ENCODE results near the gene KY.

GRCh38 chr3:134697830-134698689 lies 47.2 kb upstream of the KY start:
- TF ChIP-seq CTCF (IDR thresholded peaks at IDR 0.05; ENCODE audit: low read length) = no peak
- no peak for TF ChIP-seq EZH2 (optimal IDR thresholded peaks at IDR 0.05; ENCODE audit: low read depth, low read length)
